GM12878 (cell line): Measurements from ENCODE around the gene PSMD11. TPM values are rescaled to one million over a fixed set of nuclear protein-coding genes. Genes with fewer than 3 reads are reported as not detected.

Experiments used
- CBFB ChIP-seq: IDR thresholded peaks from 2 replicates; pipeline ENCODE4 v1.6.1; 2016; ENCODE audit warnings: antibody characterized with exemption, low read depth
- CHD4 ChIP-seq: fragments of 200-600 bp; sonication (generic); IDR thresholded peaks from 2 replicates; pipeline ENCODE4 v1.6.1; 2016; ENCODE audit warnings: mild to moderate bottlenecking
- ELK1 ChIP-seq: IDR thresholded peaks from 2 replicates; pipeline ENCODE4 v1.6.1; 2012; ENCODE audit warnings: low read depth, low read length, improper control_type of control experiment
- JUNB ChIP-seq: IDR thresholded peaks from 2 replicates; pipeline ENCODE4 v1.6.1; 2016; ENCODE audit warnings: antibody characterized with exemption, mild to moderate bottlenecking
- NRF1 ChIP-seq: conservative IDR thresholded peaks from 2 replicates; pipeline ENCODE4 v1.6.1; 2011; ENCODE audit warnings: mild to moderate bottlenecking, low read depth, low read length, improper control_type of control experiment
- PML ChIP-seq: IDR thresholded peaks from 2 replicates; pipeline ENCODE4 v1.6.1; 2012; ENCODE audit warnings: low read length, inconsistent platforms
- POLR2AphosphoS5 ChIP-seq: IDR thresholded peaks from 2 replicates; pipeline ENCODE4 v1.6.1; 2011; ENCODE audit warnings: mild to moderate bottlenecking, low read length, inconsistent platforms
- SP1 ChIP-seq: IDR thresholded peaks from one replicate; pipeline ENCODE4 v1.6.1; 2011; ENCODE audit warnings: low read depth, low read length
- SREBF1 ChIP-seq: IDR thresholded peaks from 2 replicates; pipeline ENCODE4 v1.6.1; 2012; ENCODE audit warnings: mild to moderate bottlenecking, low read length
- STAT1 ChIP-seq: fragments of 450-650 bp; conservative IDR thresholded peaks from 2 replicates; pipeline ENCODE4 v1.6.1; 2014; ENCODE audit warnings: antibody characterized with exemption, mild to moderate bottlenecking
- TCF3 ChIP-seq: IDR thresholded peaks from 2 replicates; pipeline ENCODE4 v1.6.1; 2012; ENCODE audit warnings: low read depth, mild to moderate bottlenecking, low read length, borderline replicate concordance; ENCODE audit not compliant: insufficient read depth
- ZBTB11 ChIP-seq: fragments of 450-650 bp; formaldehyde crosslinking; IDR thresholded peaks from 2 replicates; pipeline ENCODE4 v1.5.0; 2022; ENCODE audit warnings: mild to moderate bottlenecking, missing genetic modification characterization
- ZBTB40 ChIP-seq: fragments of 450-650 bp; IDR thresholded peaks from 2 replicates; pipeline ENCODE4 v1.6.1; 2016; ENCODE audit warnings: mild to moderate bottlenecking, moderate library complexity, borderline replicate concordance
- ZNF207 ChIP-seq: fragments of 450-650 bp; IDR thresholded peaks from 2 replicates; pipeline ENCODE4 v1.6.1; 2014; ENCODE audit warnings: antibody characterized with exemption, mild to moderate bottlenecking, borderline replicate concordance
- ZNF384 ChIP-seq: IDR thresholded peaks from 2 replicates; pipeline ENCODE4 v1.6.1; 2012; ENCODE audit warnings: low read depth, mild to moderate bottlenecking, low read length, improper control_type of control experiment, borderline replicate concordance
- ZNF687 ChIP-seq: fragments of 450-650 bp; IDR thresholded peaks from 2 replicates; pipeline ENCODE4 v1.6.1; 2017; ENCODE audit warnings: mild to moderate bottlenecking, moderate library complexity
- ZZZ3 ChIP-seq: IDR thresholded peaks from 2 replicates; pipeline ENCODE4 v1.6.1; 2011; ENCODE audit warnings: low read depth; ENCODE audit not compliant: control insufficient read depth, insufficient read length
- polyA plus RNA-seq, 11 experiments: library from polyadenylated mRNA; depleted of rRNA in 4 of 11; unstranded in 6 of 11; stranded (reverse) in 5 of 11; fragments of >200 nt; fragmentation: Nextera tagmentation in 4 of 11; fragmentation: Illumina TruSeq in 1 of 11; extraction: Ambion mirVana in 4 of 11; extraction: Trizol in 1 of 11; gene quantifications; 1 replicate in 1 of 11; 2 replicates in 10 of 11; pipeline versions ENCODE4 v1.2.1 to v1.2.3, GENCODE V29; 2011 to 2016; ENCODE audit warnings: inconsistent platforms in 2 of 11, missing spikeins in 2 of 11, low read depth in 1 of 11
- total RNA-seq, 4 experiments: library from RNA; depleted of rRNA in 3 of 4; stranded (reverse); fragments of >200 nt in 3 of 4; fragmentation: Illumina TruSeq in 1 of 4; extraction: Trizol in 1 of 4; gene quantifications; 2 replicates each; pipeline versions ENCODE4 v1.2.1 to v1.2.3, GENCODE V29; 2013 to 2021

PSMD11 gene
- total and polyA plus RNA-seq, 10 of the 15 experiments (the other 5 are each of a cell fraction or from before 2014, with no cell fraction given) = 84.1 to 319 (median 120) TPM

- TF ChIP-seq ZNF687 (peak; percentile 92), ZNF207 (no peak), CHD4 (no peak), ZZZ3 (no peak), NRF1 (no peak), JUNB (peak; percentile 45), ZNF384 (no peak), SREBF1 (no peak; the same call in 1 of the 2 replicates), ZBTB11 (CRISPR knock-in tag) (no peak), PML (peak; percentile 64; the same call in 1 of the 2 replicates), STAT1 (no peak), ZBTB40 (0 out of 2 replicates have a peak, but pooled peaks have one; percentile 16), SP1 (peak; percentile 60), POLR2AphosphoS5 (peak; percentile 82), CBFB (peak; percentile 78), TCF3 (peak; percentile 87), ELK1 (peak; percentile 61; the same call in 1 of the 2 replicates)
These were observed 59.2 kb downstream of the PSMD11 start (continued) for GRCh38 chr17:32503251-32504165.
